ENCODE data around the gene ZDHHC4.

The ZDHHC4 gene

GRCh38 chr7:6577369-6578113 is at the start of gene ZDHHC4:
Gene ZDHHC4 (plus strand): TSS chr7:6577454. CDS start chr7:6580562, 3,108 bp downstream.
- in situ Hi-C loops (cut with MboI; ENCODE audit: low sequenced_read_pairs), result loop anchor here (25.0 kb wide), 2 partner anchors 260 to 360 kb away; partner anchors contain the start of gene CCZ1B

- in situ Hi-C loops (cut with MboI; ENCODE audit: low sequenced_read_pairs), result no loop called here
Measured at GRCh38 chr7:6528401-6529130, 48.7 kb upstream of the ZDHHC4 start.

GRCh38 chr7:6529643-6530042 is 47.6 kb upstream of the ZDHHC4 start:
- in situ Hi-C loops (cut with MboI; ENCODE audit: low sequenced_read_pairs), result no loop called here

- in situ Hi-C loops (cut with MboI; ENCODE audit: low sequenced_read_pairs), result no loop called here
Measured at GRCh38 chr7:6530626-6531491, 46.4 kb upstream of the ZDHHC4 start.

- in situ Hi-C loops (cut with MboI; ENCODE audit: low sequenced_read_pairs), result no loop called here
Measured at GRCh38 chr7:6531492-6532279, 45.6 kb upstream of the ZDHHC4 start.

GRCh38 chr7:6532516-6532915 is 44.7 kb upstream of the ZDHHC4 start:
- in situ Hi-C loops (cut with MboI; ENCODE audit: low sequenced_read_pairs), result no loop called here

- in situ Hi-C loops (cut with MboI; ENCODE audit: low sequenced_read_pairs), result no loop called here
Measured at GRCh38 chr7:6533893-6534495, 43.3 kb upstream of the ZDHHC4 start.

- in situ Hi-C loops (cut with MboI; ENCODE audit: low sequenced_read_pairs), result no loop called here
Measured at GRCh38 chr7:6536262-6537260, 40.7 kb upstream of the ZDHHC4 start.

- in situ Hi-C loops (cut with MboI; ENCODE audit: low sequenced_read_pairs), result no loop called here
Measured at GRCh38 chr7:6542368-6542767, 34.9 kb upstream of the ZDHHC4 start.

- in situ Hi-C loops (cut with MboI; ENCODE audit: low sequenced_read_pairs), result no loop called here
Measured at GRCh38 chr7:6545398-6546126, 31.7 kb upstream of the ZDHHC4 start.

GRCh38 chr7:6546498-6547251 is 30.6 kb upstream of the ZDHHC4 start:
- in situ Hi-C loops (cut with MboI; ENCODE audit: low sequenced_read_pairs), result no loop called here

GRCh38 chr7:6547400-6547799 is 29.9 kb upstream of the ZDHHC4 start:
- in situ Hi-C loops (cut with MboI; ENCODE audit: low sequenced_read_pairs), result no loop called here

- in situ Hi-C loops (cut with MboI; ENCODE audit: low sequenced_read_pairs), result no loop called here
Measured at GRCh38 chr7:6551016-6551511, 26.2 kb upstream of the ZDHHC4 start, which contains the start of gene GRID2IP. Gene GRID2IP (minus strand): TSS chr7:6551461. CDS start chr7:6551436, 25 bp downstream.

GRCh38 chr7:6553448-6554044 is 23.7 kb upstream of the ZDHHC4 start:
- in situ Hi-C loops (cut with MboI; ENCODE audit: low sequenced_read_pairs), result no loop called here

- in situ Hi-C loops (cut with MboI; ENCODE audit: low sequenced_read_pairs), result no loop called here
Measured at GRCh38 chr7:6554848-6555247, 22.4 kb upstream of the ZDHHC4 start.

- in situ Hi-C loops (cut with MboI; ENCODE audit: low sequenced_read_pairs), result no loop called here
Measured at GRCh38 chr7:6556196-6556595, 21.1 kb upstream of the ZDHHC4 start.

- in situ Hi-C loops (cut with MboI; ENCODE audit: low sequenced_read_pairs), result no loop called here
Measured at GRCh38 chr7:6558837-6559236, 18.4 kb upstream of the ZDHHC4 start.

Data from HL-60/S4 (cell line).